LNCAP (cell line): ENCODE data around the gene DIRAS3.

Experiments used
- TF ChIP-seq, protein P1 (sequence below): fragments of 450-650 bp; IDR thresholded peaks from 2 replicates; pipeline ENCODE4 v1.5.1; 2017; ENCODE audit warnings: mild to moderate bottlenecking

DIRAS3 gene

DNA sequence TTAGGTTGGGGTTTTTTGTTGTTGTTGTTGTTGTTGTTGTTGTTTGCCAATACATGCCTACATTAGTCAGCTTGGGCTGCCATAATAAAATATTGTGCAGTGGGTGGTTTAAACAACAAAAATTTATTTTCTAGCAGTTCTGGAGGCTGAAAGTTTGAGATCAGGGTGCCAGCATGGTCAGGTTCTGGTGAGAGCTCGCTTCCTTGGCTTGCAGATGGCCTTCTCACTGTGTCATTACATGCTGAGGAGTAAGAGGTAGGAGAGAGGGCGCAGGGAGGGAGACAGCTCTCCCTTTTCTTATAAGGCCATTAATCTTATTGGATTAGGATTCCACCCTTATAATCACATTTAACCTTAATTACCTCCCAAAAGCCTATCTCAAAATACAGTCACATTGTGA is 52.7 kb downstream of the DIRAS3 start:
- TF ChIP-seq, protein P1, sequence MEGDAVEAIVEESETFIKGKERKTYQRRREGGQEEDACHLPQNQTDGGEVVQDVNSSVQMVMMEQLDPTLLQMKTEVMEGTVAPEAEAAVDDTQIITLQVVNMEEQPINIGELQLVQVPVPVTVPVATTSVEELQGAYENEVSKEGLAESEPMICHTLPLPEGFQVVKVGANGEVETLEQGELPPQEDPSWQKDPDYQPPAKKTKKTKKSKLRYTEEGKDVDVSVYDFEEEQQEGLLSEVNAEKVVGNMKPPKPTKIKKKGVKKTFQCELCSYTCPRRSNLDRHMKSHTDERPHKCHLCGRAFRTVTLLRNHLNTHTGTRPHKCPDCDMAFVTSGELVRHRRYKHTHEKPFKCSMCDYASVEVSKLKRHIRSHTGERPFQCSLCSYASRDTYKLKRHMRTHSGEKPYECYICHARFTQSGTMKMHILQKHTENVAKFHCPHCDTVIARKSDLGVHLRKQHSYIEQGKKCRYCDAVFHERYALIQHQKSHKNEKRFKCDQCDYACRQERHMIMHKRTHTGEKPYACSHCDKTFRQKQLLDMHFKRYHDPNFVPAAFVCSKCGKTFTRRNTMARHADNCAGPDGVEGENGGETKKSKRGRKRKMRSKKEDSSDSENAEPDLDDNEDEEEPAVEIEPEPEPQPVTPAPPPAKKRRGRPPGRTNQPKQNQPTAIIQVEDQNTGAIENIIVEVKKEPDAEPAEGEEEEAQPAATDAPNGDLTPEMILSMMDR, result no peak
